ENCODE measurements around the gene PARN.
A peak's percentile ranks its signal among the peaks of the same experiment; 100 is the strongest.
"Not testable (repeated sequence)": the region's sequence is repeated elsewhere in the genome, so short reads cannot be mapped to it uniquely, and the experiment has no call there.

Gene PARN

DNA sequence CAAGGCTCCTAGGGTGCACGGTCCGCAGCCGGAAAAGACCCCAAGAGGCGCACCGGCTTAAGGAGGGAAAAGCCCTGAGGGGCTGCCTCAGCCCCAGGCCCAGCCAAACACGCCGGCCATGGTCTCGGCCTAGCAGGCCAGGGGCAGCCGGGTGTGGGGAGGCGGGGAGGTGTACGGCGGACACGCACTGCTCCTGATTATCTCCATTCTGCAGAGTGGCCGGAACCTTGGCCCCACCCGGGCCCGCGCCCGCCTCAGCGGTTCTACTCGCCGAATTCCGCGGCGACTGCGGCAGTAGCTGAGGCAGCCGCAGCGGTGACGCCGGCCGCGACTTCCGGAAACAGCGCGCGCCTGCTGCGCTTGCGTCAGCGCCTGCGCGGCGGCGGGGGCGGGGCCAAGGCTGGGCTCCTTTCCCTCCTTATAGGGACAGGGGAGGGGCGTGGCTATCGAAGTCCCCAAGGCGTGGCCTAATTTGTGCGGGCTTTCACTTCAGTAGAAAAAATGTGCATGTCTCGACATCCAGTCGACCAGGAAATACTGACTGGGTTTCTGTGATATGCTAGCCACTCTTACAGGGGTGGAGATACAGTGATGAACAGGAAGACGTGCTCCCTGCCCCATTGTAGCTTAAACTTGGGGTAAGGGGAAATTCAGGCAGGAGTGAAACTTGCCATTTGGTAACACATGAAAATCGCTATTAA is at the start of gene PARN:
Gene PARN, minus strand, starts transcription at position 342 of the 701 bp plus-strand sequence. Its CDS starts 135 bp downstream, at position 207.
- DNase-seq (ENCODE audit: low spot score): peak; percentile 98

DNA sequence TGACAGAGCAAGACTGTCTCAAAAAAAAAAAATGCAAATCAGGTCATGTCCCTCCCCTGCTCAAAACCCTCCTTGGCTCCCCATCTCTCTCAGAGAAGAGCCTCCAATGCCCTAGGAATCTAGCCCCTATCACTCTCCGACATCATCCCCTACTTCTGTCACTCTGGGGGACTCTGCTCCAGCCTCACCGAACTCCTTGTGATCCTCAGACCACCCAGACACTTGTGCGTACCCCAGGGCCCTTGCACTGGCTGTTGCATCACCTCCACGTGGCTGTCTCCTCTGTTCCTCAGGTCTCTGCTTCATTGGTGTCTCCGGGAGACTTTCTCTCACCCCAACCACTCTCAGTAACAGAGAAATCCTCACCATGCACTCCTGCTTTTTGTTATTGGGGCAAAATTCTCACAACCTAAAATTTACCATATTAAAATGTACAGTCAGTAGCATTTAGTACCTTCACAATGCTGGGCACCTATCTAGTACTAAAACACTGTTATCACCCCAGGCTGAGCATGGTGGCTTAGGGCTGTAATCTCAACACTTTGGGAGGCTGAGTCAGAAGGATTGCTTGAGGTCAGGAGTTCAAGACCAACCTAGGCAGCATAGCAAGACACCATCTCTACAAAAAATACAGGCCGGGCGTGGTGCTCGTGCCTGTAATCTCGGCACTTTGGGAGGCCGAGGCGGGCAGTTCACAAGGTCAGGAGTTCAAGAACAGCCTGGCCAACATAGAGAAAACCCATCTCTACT is 48.9 kb upstream of the PARN start:
- no peak for DNase-seq (ENCODE audit: low spot score)

GRCh38 chr16:14677627-14678026 is 47.6 kb upstream of the PARN start:
- DNase-seq (ENCODE audit: low spot score): no peak

DNA sequence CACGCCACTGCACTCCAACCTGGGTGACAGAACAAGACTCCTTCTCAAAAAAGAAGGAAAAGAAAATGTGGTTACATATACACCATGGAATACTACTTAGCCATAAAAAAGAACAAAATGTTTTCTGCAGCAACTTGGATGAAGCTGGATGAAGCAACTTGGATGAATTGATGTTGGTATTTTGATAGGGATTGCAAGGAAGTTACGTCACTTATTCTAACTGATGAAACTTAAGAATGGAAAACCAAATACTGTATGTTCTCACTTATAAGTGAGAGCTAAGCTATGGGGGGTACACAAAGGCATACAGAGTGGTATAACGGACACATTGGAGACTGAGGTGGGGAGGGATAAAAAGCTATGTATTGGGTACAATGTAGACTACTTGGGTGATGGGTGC is 46.6 kb upstream of the PARN start:
- DNase-seq (ENCODE audit: low spot score): no peak

- DNase-seq (ENCODE audit: low spot score): no peak
Measured at GRCh38 chr16:14672403-14672971, 42.4 kb upstream of the PARN start.

- no peak for DNase-seq (ENCODE audit: low spot score)
Measured at GRCh38 chr16:14669776-14670175, 39.7 kb upstream of the PARN start.

GRCh38 chr16:14668556-14669223 is 38.6 kb upstream of the PARN start:
- DNase-seq (ENCODE audit: low spot score): no peak

DNA sequence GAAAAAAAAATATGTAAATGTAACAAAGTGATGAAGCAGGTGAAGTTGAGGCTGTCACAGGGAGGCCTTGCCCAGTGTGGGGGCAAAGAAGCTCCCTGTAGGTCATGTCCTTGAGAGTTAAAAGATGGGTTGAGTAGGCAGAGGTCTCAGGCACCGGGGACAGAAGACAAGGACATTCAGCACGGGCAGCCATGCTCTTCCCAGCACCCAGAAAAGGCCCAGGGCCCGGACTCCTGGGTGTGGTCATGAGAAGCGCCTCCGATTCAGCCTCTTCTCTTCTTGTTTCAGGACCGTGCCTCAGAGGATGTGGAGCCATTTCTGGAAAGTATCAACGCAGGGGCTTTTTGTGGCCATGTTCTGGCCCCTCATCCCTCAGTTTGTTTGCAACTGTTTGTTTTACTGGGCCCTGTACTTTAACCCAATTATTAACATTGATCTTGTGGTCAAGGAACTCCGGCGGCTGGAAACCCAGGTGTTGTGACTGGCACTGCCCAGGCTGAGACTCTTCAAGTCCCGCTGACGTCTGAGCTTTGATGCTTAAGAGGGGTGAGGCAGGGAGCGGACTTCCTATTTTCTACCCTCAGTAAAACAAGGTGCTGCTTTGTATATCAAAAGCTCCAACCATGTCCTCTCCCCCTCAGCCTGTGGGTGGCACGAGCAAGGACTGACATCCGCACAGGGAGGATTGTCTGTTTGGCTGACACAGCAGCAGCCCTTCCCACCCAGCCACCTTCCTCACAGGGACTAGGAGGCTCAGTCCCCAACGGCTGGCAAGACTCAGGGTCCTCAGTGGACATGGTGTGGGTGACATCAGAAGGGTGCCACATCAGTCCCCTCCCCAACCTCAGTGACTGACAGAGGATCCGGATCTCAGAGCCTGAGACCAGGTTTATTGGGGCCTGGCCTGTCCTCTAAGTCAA is 37.5 kb upstream of the PARN start:
- DNase-seq (ENCODE audit: low spot score): no peak

- no peak for DNase-seq (ENCODE audit: low spot score)
Measured at GRCh38 chr16:14658063-14658462, 28.0 kb upstream of the PARN start.

GRCh38 chr16:14652726-14653125 is 22.7 kb upstream of the PARN start:
- DNase-seq (ENCODE audit: low spot score): no peak

DNA sequence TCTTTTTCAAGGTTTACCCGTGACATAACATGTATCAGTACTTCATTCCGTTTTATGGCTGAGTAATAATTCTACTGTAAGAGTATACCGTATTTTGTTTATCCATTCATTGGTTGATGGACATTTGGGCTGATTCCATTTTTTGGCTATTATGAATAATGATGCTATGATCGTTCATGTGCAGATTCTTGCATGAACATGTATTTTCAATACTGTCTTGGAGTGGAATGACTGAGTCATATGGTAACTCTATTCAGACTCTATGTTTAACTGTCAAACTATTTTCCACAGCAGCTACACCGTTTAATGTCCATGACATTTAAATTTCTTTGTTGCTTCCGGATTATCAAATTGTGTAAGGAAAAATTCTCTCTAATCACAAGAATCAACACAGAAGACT is 20.6 kb upstream of the PARN start:
- DNase-seq (ENCODE audit: low spot score): no peak

DNA sequence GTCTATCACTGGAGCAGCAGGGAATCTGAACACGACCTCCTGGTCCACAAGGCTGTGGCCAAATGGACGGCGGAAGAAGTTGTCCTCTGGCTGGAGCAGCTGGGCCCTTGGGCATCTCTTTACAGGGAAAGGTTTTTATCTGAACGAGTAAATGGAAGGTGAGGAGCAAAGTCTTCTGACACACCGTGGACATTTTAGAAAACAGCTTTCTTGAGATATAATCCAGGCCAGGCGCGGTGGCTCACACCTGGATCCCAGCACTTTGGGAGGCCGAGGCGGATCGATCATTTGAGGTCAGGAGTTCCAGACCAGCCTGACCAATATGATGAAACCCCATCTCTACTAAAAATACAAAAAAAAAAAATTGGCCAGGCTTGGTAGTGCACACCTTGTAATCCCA is 19.8 kb upstream of the PARN start:
- no peak for DNase-seq (ENCODE audit: low spot score)

DNA sequence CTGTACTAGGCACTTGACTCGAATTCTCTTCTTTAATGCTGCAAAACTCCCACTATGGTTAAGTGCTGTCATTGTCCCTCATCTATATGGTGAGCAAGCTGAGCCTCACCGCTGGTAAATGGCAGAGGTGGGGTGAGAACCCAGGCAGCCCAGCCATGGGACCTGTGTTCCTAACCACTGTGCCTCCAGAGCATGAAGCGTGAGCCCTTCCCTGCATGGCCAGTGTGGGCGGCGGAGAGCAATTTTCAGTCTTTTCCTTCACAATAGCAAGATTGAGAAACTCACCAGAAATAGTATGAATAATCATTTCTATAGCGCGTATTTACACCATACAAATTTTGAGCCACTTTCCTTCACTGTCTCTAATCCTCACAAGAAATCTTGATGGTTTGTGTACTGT is 11.9 kb upstream of the PARN start:
- DNase-seq (ENCODE audit: low spot score): no peak

- no peak for DNase-seq (ENCODE audit: low spot score)
Measured at GRCh38 chr16:14641206-14641605, 11.1 kb upstream of the PARN start.

- no peak for DNase-seq (ENCODE audit: low spot score)
Measured at GRCh38 chr16:14640538-14640937, 10.5 kb upstream of the PARN start.

- not testable (repeated sequence) for DNase-seq (ENCODE audit: low spot score)
Measured at GRCh38 chr16:14636951-14637240, 6.8 kb upstream of the PARN start.

GRCh38 chr16:14636179-14636950 is 6.3 kb upstream of the PARN start:
- DNase-seq (ENCODE audit: low spot score): not testable (repeated sequence)

DNA sequence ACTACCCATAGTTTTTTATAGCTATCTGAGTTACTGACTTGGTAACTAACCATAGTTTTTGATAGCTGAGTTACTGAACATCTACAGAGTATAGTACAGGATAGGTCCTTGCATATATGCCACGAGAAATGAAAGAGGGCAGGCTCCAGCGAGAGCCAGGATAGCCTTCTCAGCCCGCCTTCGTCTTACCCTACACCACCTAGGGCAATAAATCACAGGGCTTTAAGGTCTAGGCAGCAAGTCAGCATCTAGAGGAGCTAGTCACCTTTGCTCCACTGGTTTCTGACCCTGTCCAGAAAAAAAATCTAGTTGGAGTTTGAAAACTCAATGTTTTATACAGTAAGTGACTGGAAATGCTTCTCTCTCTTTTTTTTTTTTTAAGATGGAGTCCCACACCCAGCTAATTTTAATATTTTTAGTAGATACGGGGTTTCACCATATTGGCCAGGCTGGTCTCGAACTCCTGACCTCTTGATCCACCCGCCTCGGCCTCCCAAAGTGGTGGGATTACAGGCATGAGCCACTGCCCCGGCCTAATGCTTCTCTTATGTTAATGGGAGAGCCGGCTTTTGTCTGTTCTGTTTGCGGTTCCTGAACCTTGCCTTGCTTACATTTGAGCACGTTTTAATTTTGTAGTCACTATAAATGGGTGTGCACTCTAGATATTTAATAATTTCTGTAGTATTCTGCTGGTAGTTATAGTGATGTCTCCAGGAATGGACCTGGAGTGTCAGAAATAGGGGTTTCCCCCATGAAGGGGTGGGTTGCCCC is 5.5 kb upstream of the PARN start:
- DNase-seq (ENCODE audit: low spot score): no peak

DNA sequence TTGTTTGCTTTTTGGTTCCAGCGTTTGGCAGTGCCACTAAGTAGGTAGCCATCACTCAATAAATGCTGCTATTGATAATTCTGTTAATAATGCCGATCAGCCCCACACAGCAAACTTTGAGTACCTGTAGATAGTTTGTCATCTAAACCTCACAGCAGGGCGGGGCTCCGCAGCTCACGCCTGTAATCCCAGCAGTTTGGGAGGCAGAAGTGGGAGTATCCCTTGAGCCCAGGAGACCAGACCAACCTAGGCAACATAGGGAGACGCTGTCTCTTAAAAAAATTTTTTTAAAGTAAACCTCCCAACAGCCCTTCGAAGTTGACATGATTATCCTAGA is 4.3 kb upstream of the PARN start:
- DNase-seq (ENCODE audit: low spot score): no peak
